Measurements from ENCODE around the gene RERE.

DNA sequence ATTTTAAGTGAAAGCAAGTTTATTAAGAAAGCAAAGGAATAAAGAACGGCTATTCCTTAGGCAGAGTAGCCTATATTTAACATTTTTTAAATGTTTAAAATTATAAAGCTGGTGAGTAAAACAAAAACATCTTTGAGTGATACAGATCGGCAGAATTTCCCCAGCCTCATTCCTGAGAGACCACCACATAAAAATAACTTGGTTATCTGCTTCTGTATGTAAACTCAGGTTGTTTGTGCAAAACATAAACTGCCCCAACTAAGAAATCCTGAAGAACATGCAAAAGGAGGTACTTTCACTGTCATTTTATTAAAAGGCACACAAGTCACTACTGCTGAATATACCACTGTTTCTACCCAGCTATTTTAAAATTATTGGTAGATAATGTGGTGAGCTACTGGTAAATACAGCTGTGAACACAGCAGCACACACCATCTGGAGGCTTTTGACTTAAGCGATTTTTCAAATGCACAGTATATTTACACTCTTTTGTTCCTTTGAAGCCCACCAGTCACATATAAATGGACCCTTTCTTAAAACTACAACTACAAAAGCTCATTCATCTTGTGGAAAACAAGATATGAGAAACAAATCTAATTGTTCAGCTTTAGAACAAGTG is 119.3 kb downstream of the RERE start:
- TF ChIP-seq EP300 (IDR thresholded peaks at IDR 0.05) (no peak), POLR2A (IDR thresholded peaks at IDR 0.05) (no peak)
- TF ChIP-seq, protein P1, sequence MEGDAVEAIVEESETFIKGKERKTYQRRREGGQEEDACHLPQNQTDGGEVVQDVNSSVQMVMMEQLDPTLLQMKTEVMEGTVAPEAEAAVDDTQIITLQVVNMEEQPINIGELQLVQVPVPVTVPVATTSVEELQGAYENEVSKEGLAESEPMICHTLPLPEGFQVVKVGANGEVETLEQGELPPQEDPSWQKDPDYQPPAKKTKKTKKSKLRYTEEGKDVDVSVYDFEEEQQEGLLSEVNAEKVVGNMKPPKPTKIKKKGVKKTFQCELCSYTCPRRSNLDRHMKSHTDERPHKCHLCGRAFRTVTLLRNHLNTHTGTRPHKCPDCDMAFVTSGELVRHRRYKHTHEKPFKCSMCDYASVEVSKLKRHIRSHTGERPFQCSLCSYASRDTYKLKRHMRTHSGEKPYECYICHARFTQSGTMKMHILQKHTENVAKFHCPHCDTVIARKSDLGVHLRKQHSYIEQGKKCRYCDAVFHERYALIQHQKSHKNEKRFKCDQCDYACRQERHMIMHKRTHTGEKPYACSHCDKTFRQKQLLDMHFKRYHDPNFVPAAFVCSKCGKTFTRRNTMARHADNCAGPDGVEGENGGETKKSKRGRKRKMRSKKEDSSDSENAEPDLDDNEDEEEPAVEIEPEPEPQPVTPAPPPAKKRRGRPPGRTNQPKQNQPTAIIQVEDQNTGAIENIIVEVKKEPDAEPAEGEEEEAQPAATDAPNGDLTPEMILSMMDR (IDR thresholded peaks at IDR 0.05), result no peak
